SU-DHL-6 (cell line): ENCODE results near the gene TIGD4.

Experiments used
- EZH2phosphoT487 ChIP-seq: fragments of 200-600 bp; sonication (generic), shearing (Covaris generic); conservative IDR thresholded peaks from 2 replicates; pipeline ENCODE4 v1.6.1; 2018; ENCODE audit warnings: mild to moderate bottlenecking, antibody characterized with exemption, low read length, moderate library complexity, mixed read lengths
- TF ChIP-seq, protein P1 (sequence below): fragments of 200-600 bp; sonication (generic); IDR thresholded peaks from one replicate; pipeline ENCODE4 v1.5.1; 2017; ENCODE audit warnings: antibody characterized with exemption, mild to moderate bottlenecking, low read length, moderate library complexity; ENCODE audit not compliant: insufficient read depth, poor library complexity, severe bottlenecking

DNA sequence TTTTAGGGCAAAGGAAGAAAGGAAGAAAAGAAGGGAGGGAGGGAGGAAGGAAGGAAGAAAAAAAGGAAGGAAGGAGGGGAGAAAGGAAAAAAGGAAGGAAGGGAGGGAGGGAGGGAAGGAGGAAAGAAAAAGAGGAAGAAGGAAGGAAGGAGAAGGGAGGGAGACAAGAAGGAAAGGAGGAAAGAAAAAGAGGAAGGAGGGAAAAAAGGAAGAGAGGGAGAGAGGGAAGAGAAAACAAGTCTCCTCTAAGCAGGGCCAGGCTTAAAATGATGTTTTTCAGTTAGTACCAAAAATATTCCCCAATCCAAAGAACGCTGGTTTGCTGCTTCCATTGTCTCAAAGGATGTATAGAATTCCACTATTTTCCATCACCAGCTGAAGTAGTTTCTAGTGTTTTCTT lies 2.0 kb downstream of the TIGD4 start:
- TF ChIP-seq, protein P1, sequence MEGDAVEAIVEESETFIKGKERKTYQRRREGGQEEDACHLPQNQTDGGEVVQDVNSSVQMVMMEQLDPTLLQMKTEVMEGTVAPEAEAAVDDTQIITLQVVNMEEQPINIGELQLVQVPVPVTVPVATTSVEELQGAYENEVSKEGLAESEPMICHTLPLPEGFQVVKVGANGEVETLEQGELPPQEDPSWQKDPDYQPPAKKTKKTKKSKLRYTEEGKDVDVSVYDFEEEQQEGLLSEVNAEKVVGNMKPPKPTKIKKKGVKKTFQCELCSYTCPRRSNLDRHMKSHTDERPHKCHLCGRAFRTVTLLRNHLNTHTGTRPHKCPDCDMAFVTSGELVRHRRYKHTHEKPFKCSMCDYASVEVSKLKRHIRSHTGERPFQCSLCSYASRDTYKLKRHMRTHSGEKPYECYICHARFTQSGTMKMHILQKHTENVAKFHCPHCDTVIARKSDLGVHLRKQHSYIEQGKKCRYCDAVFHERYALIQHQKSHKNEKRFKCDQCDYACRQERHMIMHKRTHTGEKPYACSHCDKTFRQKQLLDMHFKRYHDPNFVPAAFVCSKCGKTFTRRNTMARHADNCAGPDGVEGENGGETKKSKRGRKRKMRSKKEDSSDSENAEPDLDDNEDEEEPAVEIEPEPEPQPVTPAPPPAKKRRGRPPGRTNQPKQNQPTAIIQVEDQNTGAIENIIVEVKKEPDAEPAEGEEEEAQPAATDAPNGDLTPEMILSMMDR = no peak
- TF ChIP-seq EZH2phosphoT487 = no peak
